ENCODE data around the gene POLR2A.

POLR2A gene

GRCh38 chr17:7465597-7466275 is 18.4 kb upstream of the POLR2A start:
- TF ChIP-seq EZH2phosphoT487 (IDR thresholded peaks at IDR 0.05; ENCODE audit: borderline replicate concordance) (no peak), CTCF (conservative IDR thresholded peaks at IDR 0.05; ENCODE audit: low read length) (no peak)
- no peaks in the 10 kb centered on the region for H3F3A ChIP-seq (ENCODE audit: low read depth)
- H3K4me2 ChIP-seq (ENCODE audit: low read depth, low read length, poor library complexity, severe bottlenecking), result no peak overlapping the region
- peaks cover 9% of the 10 kb centered on the region for H3K4me1 ChIP-seq (ENCODE audit: insufficient read depth, low read length, poor library complexity, severe bottlenecking)
- H3K9me2 ChIP-seq (replicated peaks; ENCODE audit: low read depth, low read length), result no peaks in the 10 kb centered on the region
- H3K9ac ChIP-seq (ENCODE audit: low read depth, low read length, poor library complexity, severe bottlenecking), result no peak overlapping the region
- peaks cover 13% of the 10 kb centered on the region; the same call in 1 of the 2 replicates for H3K36me3 ChIP-seq (ENCODE audit: insufficient read depth, low read length)
- no peak overlapping the region for H3K4me3 ChIP-seq (ENCODE audit: low read length, poor library complexity, severe bottlenecking)
- H3K27me3 ChIP-seq (ENCODE audit: insufficient read depth, low read length, poor library complexity, severe bottlenecking), result no peaks in the 10 kb centered on the region
- no peaks in the 10 kb centered on the region for H3K9me3 ChIP-seq (ENCODE audit: insufficient read depth, low read depth, low read length)
- 0 out of 2 replicates have a peak, but pooled peaks cover 5% of the 10 kb centered on the region for H3K79me2 ChIP-seq (ENCODE audit: insufficient read depth, low read length)
- peaks cover 3% of the 10 kb centered on the region for H4K20me1 ChIP-seq (ENCODE audit: insufficient read depth, low read length, poor library complexity, severe bottlenecking)
- H2AFZ ChIP-seq (ENCODE audit: low read length), result no peak overlapping the region

- H3K9me2 ChIP-seq (replicated peaks; ENCODE audit: low read depth, low read length), result no peaks in the 10 kb centered on the region
- H3K79me2 ChIP-seq (ENCODE audit: insufficient read depth, low read length), result peaks cover 10% of the 10 kb centered on the region; the same call in 1 of the 2 replicates
- TF ChIP-seq EZH2phosphoT487 (IDR thresholded peaks at IDR 0.05; ENCODE audit: borderline replicate concordance) (no peak), CTCF (conservative IDR thresholded peaks at IDR 0.05; ENCODE audit: low read length) (no peak)
- H3K4me1 ChIP-seq (ENCODE audit: insufficient read depth, low read length, poor library complexity, severe bottlenecking), result peaks cover 9% of the 10 kb centered on the region
- H3K9me3 ChIP-seq (ENCODE audit: insufficient read depth, low read depth, low read length), result no peaks in the 10 kb centered on the region
- peaks cover 3% of the 10 kb centered on the region for H4K20me1 ChIP-seq (ENCODE audit: insufficient read depth, low read length, poor library complexity, severe bottlenecking)
- peaks cover 13% of the 10 kb centered on the region; the same call in 1 of the 2 replicates for H3K36me3 ChIP-seq (ENCODE audit: insufficient read depth, low read length)
- no peaks in the 10 kb centered on the region for H3F3A ChIP-seq (ENCODE audit: low read depth)
- no peak overlapping the region for H3K4me3 ChIP-seq (ENCODE audit: low read length, poor library complexity, severe bottlenecking)
- no peak overlapping the region for H3K4me2 ChIP-seq (ENCODE audit: low read depth, low read length, poor library complexity, severe bottlenecking)
- no peaks in the 10 kb centered on the region for H3K27me3 ChIP-seq (ENCODE audit: insufficient read depth, low read length, poor library complexity, severe bottlenecking)
- no peak overlapping the region for H2AFZ ChIP-seq (ENCODE audit: low read length)
- H3K9ac ChIP-seq (ENCODE audit: low read depth, low read length, poor library complexity, severe bottlenecking), result no peak overlapping the region
Measured at GRCh38 chr17:7466318-7466638, 17.9 kb upstream of the POLR2A start.

GRCh38 chr17:7466639-7467341 is 17.4 kb upstream of the POLR2A start:
- no peak overlapping the region for H3K9ac ChIP-seq (ENCODE audit: low read depth, low read length, poor library complexity, severe bottlenecking)
- no peaks in the 10 kb centered on the region for H3K9me2 ChIP-seq (replicated peaks; ENCODE audit: low read depth, low read length)
- no peaks in the 10 kb centered on the region for H3K9me3 ChIP-seq (ENCODE audit: insufficient read depth, low read depth, low read length)
- no peaks in the 10 kb centered on the region for H3K27me3 ChIP-seq (ENCODE audit: insufficient read depth, low read length, poor library complexity, severe bottlenecking)
- H2AFZ ChIP-seq (ENCODE audit: low read length), result no peak overlapping the region
- peaks cover 13% of the 10 kb centered on the region for H3K4me1 ChIP-seq (ENCODE audit: insufficient read depth, low read length, poor library complexity, severe bottlenecking)
- H3K4me3 ChIP-seq (ENCODE audit: low read length, poor library complexity, severe bottlenecking), result no peak overlapping the region
- TF ChIP-seq CTCF (conservative IDR thresholded peaks at IDR 0.05; ENCODE audit: low read length) (no peak), EZH2phosphoT487 (IDR thresholded peaks at IDR 0.05; ENCODE audit: borderline replicate concordance) (no peak)
- peaks cover 3% of the 10 kb centered on the region for H4K20me1 ChIP-seq (ENCODE audit: insufficient read depth, low read length, poor library complexity, severe bottlenecking)
- H3K4me2 ChIP-seq (ENCODE audit: low read depth, low read length, poor library complexity, severe bottlenecking), result no peak overlapping the region
- no peaks in the 10 kb centered on the region for H3F3A ChIP-seq (ENCODE audit: low read depth)
- peaks cover 13% of the 10 kb centered on the region; the same call in 1 of the 2 replicates for H3K79me2 ChIP-seq (ENCODE audit: insufficient read depth, low read length)
- H3K36me3 ChIP-seq (ENCODE audit: insufficient read depth, low read length), result peaks cover 13% of the 10 kb centered on the region; the same call in 1 of the 2 replicates
